VCaP (cell line): Measurements from ENCODE around the gene CCDC190.
A peak's percentile ranks its signal among the peaks of the same experiment; 100 is the strongest.

Source experiments
- H3K27ac ChIP-seq: fragments of 450-650 bp; 2 replicates; pipeline ENCODE4 v1.5.1; 2017
- TF ChIP-seq, protein P1 (sequence below): fragments of 450-650 bp; conservative IDR thresholded peaks from 2 replicates; pipeline ENCODE4 v1.5.1; 2017; ENCODE audit warnings: mild to moderate bottlenecking, moderate library complexity

CCDC190 gene, protein sequence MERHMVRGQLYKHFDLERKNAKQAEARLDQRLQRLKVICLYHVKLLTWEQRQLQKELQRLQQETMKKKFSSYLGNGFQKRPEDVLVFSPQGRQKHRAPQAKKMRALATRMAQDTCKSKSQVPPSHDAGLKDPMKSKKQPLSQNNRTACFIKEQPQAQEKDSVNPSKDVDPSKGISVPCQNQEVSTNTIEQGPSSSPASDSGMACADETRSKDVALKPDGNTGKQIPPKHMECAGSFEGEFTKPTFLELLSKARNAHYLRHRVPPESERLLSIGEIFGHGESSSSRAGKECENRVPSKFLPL

DNA sequence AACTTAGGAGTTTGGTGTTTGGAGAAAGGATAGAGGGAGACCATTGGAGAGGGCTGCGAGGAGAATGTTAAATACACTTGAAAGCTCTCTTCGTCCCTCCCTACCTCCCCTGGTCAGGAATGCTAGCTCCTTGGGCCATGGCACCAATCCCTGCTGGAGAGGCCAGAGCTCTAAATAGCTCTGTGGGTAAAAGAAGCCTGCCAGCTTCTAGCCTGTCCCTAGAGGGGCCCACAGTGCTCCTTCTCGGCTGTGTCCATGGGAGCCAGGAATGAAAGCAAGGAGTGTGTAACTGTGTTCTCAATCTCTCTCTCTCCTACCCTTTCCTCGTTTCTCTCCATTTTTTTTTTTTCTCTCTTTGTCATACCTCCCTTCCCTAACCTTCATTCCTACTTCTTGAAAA lies at the start of gene CCDC190:
Gene CCDC190, minus strand, starts transcription at position 75 of the 400 bp plus-strand sequence. CDS start 1,529 bp downstream, outside the sequence.
- TF ChIP-seq, protein P1, sequence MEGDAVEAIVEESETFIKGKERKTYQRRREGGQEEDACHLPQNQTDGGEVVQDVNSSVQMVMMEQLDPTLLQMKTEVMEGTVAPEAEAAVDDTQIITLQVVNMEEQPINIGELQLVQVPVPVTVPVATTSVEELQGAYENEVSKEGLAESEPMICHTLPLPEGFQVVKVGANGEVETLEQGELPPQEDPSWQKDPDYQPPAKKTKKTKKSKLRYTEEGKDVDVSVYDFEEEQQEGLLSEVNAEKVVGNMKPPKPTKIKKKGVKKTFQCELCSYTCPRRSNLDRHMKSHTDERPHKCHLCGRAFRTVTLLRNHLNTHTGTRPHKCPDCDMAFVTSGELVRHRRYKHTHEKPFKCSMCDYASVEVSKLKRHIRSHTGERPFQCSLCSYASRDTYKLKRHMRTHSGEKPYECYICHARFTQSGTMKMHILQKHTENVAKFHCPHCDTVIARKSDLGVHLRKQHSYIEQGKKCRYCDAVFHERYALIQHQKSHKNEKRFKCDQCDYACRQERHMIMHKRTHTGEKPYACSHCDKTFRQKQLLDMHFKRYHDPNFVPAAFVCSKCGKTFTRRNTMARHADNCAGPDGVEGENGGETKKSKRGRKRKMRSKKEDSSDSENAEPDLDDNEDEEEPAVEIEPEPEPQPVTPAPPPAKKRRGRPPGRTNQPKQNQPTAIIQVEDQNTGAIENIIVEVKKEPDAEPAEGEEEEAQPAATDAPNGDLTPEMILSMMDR = no peak
- no peak within 1 kb of the TSS for H3K27ac ChIP-seq

DNA sequence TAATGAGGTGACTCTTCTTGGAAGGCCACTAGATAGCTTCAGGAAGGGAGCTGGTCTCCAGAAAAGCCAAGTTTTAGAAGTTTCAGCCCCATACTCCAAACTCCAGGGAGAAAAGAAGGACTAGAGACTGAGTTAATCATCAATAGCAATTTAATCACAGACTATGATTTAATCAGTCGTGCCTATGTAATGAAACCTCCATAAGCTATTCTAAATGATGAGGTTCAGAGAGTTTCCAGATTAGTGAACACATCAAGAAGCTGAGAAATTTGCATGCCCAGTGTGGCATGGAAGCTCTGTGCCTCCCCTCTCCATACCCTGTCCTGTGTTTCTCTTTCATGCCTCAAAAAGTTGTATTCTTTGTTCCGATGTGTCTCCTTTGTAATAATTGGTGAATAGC lies 49.2 kb upstream of the CCDC190 start:
- TF ChIP-seq, protein P1 = no peak
- H3K27ac ChIP-seq = no peak overlapping the region

DNA sequence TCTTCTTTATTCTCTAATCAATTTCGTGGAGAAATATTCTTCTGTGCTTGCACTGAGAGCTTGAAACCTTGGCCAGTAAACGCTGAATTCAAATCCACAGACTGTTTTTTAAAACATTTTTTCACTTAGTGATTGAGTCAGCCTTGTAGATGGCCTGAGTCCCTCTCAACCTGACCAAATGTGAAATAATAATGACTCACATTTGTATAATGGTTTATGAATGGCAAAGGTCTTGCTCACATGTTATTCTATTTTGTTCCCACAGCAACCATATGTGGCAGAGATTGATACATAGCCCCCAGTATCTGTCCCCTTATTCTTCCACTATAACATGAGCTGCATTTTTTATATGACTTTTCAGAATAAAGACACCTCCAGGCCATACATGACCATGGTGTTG lies 47.8 kb upstream of the CCDC190 start:
- TF ChIP-seq, protein P1 = no peak
- no peak overlapping the region for H3K27ac ChIP-seq

DNA sequence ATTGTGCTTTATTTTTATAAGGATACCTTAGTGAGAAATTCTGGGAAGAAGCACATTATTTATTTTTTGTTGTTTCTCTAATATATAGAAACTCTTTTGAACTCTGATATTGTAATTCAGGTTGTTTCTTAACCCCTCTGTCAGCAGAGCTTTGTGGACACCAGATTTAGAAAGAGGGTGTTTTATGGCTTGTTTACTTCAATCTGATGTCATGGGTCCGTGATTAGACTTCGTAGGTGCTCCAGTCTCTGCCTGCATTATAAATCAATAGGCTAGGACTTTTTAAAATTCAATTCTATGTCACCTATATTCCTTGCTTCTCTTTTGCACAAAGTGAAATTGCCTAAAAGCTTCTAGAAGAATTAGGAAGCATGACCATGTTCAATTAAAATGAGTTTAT lies 47.3 kb upstream of the CCDC190 start:
- H3K27ac ChIP-seq = no peak overlapping the region
- TF ChIP-seq, protein P1 = no peak

DNA sequence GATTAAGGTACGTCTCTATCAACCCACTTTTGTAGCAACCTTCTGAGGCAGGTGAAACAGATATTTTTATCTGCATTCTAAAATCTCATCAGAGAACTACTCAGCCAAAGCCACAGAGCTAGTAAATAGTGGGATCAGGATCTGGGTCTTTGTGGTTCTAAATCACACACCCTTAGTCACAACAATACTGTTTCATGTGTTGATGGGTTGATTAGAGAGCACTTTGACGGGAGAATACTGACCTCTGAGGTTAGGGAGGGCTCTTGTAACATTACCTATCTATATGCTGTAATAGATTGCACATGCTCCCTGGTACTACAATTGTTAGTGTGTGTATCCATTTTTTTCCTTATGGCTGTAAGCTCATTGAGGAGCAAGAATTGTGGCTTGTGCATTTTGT lies 45.5 kb upstream of the CCDC190 start:
- TF ChIP-seq, protein P1 = no peak

DNA sequence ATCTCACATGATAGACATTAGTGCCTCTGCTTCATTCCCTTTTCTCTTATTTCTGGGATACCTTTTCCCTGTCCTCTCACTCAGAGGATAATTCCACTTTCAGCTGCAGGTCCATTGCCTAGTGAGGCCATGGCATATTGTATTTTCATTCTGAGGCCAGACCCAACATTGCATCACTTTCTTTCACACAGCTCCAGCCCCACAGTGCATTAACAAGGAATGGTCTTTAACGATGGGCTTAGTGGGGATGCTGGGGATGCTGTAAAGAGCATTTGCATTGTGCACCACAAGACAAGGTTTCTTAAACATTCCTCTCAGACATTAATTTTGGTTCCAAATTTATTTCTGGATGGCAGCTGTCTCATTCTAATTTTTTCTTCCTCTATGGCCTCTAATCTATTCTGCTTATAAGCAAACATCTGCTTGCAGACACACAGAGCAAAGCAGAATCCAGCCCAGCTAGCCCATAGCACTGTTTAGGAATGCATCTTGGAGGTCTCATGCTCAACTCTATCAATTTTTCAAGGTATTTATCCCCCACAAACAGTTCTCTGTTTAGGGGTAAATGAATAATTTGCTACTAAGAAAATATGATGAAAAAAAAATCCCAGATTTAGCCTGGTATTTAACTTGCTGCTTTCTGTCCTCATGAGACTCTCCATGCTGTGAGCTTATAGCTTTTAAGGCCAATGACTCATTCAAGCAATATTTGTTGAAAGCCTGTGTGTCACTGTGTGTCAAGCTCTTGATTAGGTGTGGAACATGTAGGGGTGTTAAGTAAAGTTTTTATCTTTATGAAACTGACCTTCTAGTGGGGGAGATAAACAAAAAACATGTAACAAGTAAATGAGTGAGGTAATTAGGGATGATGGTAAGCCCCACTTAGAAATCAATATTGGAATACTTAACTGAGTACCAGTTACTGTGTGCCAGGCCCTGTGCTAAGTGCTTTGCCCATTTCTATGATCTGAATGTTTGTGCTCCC lies 44.5 kb upstream of the CCDC190 start:
- H3K27ac ChIP-seq = peak overlapping the region; percentile 14; the same call in 1 of the 2 replicates
- TF ChIP-seq, protein P1 = no peak

More for the DNA sequence above, 45.5 kb upstream of the CCDC190 start:
- no peak overlapping the region for H3K27ac ChIP-seq

DNA sequence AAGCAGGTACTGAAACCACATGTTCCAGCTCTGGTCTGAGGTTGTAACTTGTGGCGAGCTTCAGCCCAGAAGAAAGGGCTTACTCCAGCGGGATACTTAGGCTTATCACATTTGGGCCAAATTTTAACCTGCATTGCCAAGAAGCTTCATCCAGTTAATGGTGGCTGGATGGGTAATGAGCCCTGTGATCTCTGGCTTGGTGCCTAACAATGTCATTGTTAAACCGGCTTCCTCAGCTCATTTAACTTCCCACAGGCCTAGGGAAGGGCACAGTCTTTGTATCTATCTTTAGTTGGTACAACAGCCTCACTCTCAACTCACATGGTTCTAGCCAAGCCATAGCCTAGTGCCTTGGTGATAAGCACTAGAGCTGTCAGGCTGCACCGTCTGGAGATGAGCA lies 43.6 kb upstream of the CCDC190 start:
- TF ChIP-seq, protein P1 = no peak
- peak overlapping the region; percentile 14; the same call in 1 of the 2 replicates for H3K27ac ChIP-seq
